Progenitor cell of endocrine pancreas (in vitro differentiated cells): ENCODE measurements around the gene GFRA4. TPM values are rescaled to one million over a fixed set of nuclear protein-coding genes. Genes with fewer than 3 reads are reported as not detected.

Experiments used
- DNase-seq: peaks from one replicate; pipeline ENCODE4 v3.0.0; 2021; ENCODE audit warnings: low spot score; ENCODE audit not compliant: unreplicated experiment
- H3K27ac Mint-ChIP-seq: 2 replicates; pipeline ENCODE4 v1.8.0; 2021; ENCODE audit warnings: mild to moderate bottlenecking, moderate library complexity, mixed read lengths
- H3K27me3 Mint-ChIP-seq: 2 replicates; pipeline ENCODE4 v1.8.0; 2021; ENCODE audit warnings: mixed read lengths
- H3K36me3 Mint-ChIP-seq: 2 replicates; pipeline ENCODE4 v1.8.0; 2022; ENCODE audit warnings: mixed read lengths; ENCODE audit not compliant: insufficient read depth
- H3K4me1 Mint-ChIP-seq: 2 replicates; pipeline ENCODE4 v1.8.0; 2021; ENCODE audit warnings: low read depth, mixed read lengths
- H3K4me3 Mint-ChIP-seq: 2 replicates; pipeline ENCODE4 v1.8.0; 2021; ENCODE audit warnings: low read depth, mild to moderate bottlenecking, moderate library complexity, mixed read lengths
- H3K9me3 Mint-ChIP-seq: 2 replicates; pipeline ENCODE4 v1.8.0; 2021; ENCODE audit warnings: low read depth, mixed read lengths
- CTCF ChIP-seq: fragments of 200-600 bp; sonication (generic); IDR thresholded peaks from one replicate; pipeline ENCODE4 v1.5.0; 2021; ENCODE audit warnings: antibody characterized with exemption, mild to moderate bottlenecking; ENCODE audit not compliant: unreplicated experiment
- total RNA-seq: library from RNA; stranded (reverse); gene quantifications from 2 replicates; pipeline ENCODE4 v1.2.1, GENCODE V29; 2021

GFRA4 gene
- total RNA-seq, 1 donor from 2014 or later = not detected

GRCh38 chr20:3629893-3630292 is 33.3 kb downstream of the GFRA4 start:
- no peaks in the 10 kb centered on the region for H3K27me3 Mint-ChIP-seq
- H3K27ac Mint-ChIP-seq = no peak overlapping the region
- H3K4me1 Mint-ChIP-seq = peaks cover 5% of the 10 kb centered on the region
- peaks cover 19% of the 10 kb centered on the region for H3K36me3 Mint-ChIP-seq
- DNase-seq = no peak
- H3K9me3 Mint-ChIP-seq = no peaks in the 10 kb centered on the region
- no peak for TF ChIP-seq CTCF
- H3K4me3 Mint-ChIP-seq = no peak overlapping the region

GRCh38 chr20:3628502-3629314 is 34.5 kb downstream of the GFRA4 start:
- no peaks in the 10 kb centered on the region for H3K27me3 Mint-ChIP-seq
- H3K4me1 Mint-ChIP-seq = peaks cover 5% of the 10 kb centered on the region
- no peak overlapping the region for H3K27ac Mint-ChIP-seq
- no peaks in the 10 kb centered on the region for H3K9me3 Mint-ChIP-seq
- DNase-seq = no peak
- H3K4me3 Mint-ChIP-seq = no peak overlapping the region
- H3K36me3 Mint-ChIP-seq = peaks cover 16% of the 10 kb centered on the region
- TF ChIP-seq CTCF = no peak

- TF ChIP-seq CTCF = no peak
- H3K9me3 Mint-ChIP-seq = no peaks in the 10 kb centered on the region
- H3K36me3 Mint-ChIP-seq = peaks cover 15% of the 10 kb centered on the region
- H3K27me3 Mint-ChIP-seq = no peaks in the 10 kb centered on the region
- no peak overlapping the region for H3K27ac Mint-ChIP-seq
- H3K4me3 Mint-ChIP-seq = no peak overlapping the region
- peaks cover 6% of the 10 kb centered on the region for H3K4me1 Mint-ChIP-seq
- DNase-seq = no peak
Observed at GRCh38 chr20:3627476-3627875, 35.7 kb downstream of the GFRA4 start.

GRCh38 chr20:3622406-3622805 is 40.8 kb downstream of the GFRA4 start:
- Mint-ChIP-seq H3K27me3 (no peaks in the 10 kb centered on the region), H3K4me1 (peaks cover 8% of the 10 kb centered on the region), H3K27ac (no peak overlapping the region), H3K4me3 (no peak overlapping the region), H3K36me3 (peaks cover 4% of the 10 kb centered on the region), H3K9me3 (no peaks in the 10 kb centered on the region)
- TF ChIP-seq CTCF = no peak
- DNase-seq = no peak

GRCh38 chr20:3621111-3621510 is 42.1 kb downstream of the GFRA4 start:
- Mint-ChIP-seq H3K4me3 (no peak overlapping the region), H3K27ac (no peak overlapping the region), H3K36me3 (peaks cover 4% of the 10 kb centered on the region), H3K4me1 (peaks cover 9% of the 10 kb centered on the region), H3K9me3 (no peaks in the 10 kb centered on the region), H3K27me3 (no peaks in the 10 kb centered on the region)
- no peak for DNase-seq
- TF ChIP-seq CTCF = peak; percentile 32
